Neutrophil (primary cell): ENCODE measurements around the gene PIM2.

Source experiments
- H3K27ac ChIP-seq: fragments of 200-600 bp; sonication (generic); 2 replicates; pipeline ENCODE4 v1.5.1; 2016; ENCODE audit warnings: mild to moderate bottlenecking, moderate library complexity
- H3K27me3 ChIP-seq: fragments of 200-600 bp; sonication (generic); 2 replicates; pipeline ENCODE4 v1.6.0; 2016; ENCODE audit warnings: mild to moderate bottlenecking
- H3K36me3 ChIP-seq: fragments of 200-600 bp; sonication (generic); 2 replicates; pipeline ENCODE4 v1.5.1; 2017
- H3K4me1 ChIP-seq, 2 experiments: fragments of 200-600 bp in 1 of 2; sonication (generic) in 1 of 2; 1 replicate in 1 of 2; 2 replicates in 1 of 2; pipeline versions ENCODE4 v1.5.1 to v1.6.1; 2013 to 2016; ENCODE audit warnings: low read depth in 1 of 2, low read length in 1 of 2, mild to moderate bottlenecking in 1 of 2, moderate library complexity in 1 of 2; ENCODE audit not compliant: control insufficient read depth in 1 of 2, insufficient read depth in 1 of 2
- H3K4me3 ChIP-seq, 2 experiments: fragments of 200-600 bp in 1 of 2; sonication (generic) in 1 of 2; 1 replicate in 1 of 2; 2 replicates in 1 of 2; pipeline ENCODE4 v1.5.1; 2013 to 2016; ENCODE audit warnings: low read depth in 1 of 2, low read length in 1 of 2, mild to moderate bottlenecking in 1 of 2, moderate library complexity in 1 of 2
- H3K9me3 ChIP-seq: fragments of 200-600 bp; sonication (generic); 2 replicates; pipeline ENCODE4 v1.5.1; 2016
- TF ChIP-seq, protein P1 (sequence below): fragments of 200-600 bp; sonication (generic); IDR thresholded peaks from 2 replicates; pipeline ENCODE4 v1.5.1; 2016; ENCODE audit warnings: antibody characterized with exemption

PIM2 gene

DNA sequence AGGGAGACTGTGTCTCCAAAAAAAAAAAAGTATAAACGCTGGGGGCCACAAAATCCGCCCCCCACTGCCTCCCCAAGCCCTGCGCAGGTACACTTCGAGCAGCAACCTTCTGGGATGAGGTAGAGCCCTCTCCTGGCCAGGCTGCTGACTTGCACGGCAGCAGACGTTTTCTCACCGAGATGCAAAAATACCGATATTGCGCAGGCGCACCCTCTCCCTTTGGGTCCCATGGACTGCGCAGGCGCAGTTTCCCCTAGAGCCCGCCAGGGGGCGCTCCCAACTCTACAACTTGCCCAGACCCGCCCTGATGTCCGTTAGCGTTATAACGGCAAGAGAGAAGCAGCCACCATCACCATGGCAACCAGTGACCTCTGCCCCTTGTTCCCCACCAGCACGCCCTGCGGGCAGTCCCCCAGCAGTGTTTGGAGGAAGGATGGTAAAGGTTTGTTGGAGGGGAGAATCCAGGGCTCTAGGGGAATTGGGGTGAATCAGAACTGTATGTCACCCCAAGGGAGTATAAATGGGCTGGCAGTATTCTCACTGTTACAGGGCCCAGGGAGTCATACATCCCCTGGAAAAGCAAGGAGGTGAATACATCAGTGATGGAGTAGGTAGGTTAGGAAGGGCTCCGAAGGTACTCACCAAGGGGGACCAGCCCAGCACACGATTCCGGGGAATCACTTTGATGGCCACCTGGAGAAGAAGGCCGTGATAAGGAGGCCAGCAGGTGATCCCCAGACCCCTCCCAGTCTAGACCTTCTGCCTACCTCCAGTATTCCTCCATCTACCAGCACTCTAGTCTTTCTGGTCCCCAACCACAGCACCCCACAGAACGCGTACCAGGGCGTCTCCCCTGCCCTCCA lies 1.5 kb downstream of the PIM2 start:
- Histone ChIP-seq H3K9me3 (no peaks in the 10 kb centered on the region), H3K27me3 (no peaks in the 10 kb centered on the region), H3K4me1 (peaks cover 14 to 36% of the 10 kb centered on the region in 2 experiments), H3K4me3 (peak overlapping the region; percentile 78 to 95), H3K27ac (peak overlapping the region; percentile 97), H3K36me3 (peaks cover 58% of the 10 kb centered on the region)
- TF ChIP-seq, protein P1, sequence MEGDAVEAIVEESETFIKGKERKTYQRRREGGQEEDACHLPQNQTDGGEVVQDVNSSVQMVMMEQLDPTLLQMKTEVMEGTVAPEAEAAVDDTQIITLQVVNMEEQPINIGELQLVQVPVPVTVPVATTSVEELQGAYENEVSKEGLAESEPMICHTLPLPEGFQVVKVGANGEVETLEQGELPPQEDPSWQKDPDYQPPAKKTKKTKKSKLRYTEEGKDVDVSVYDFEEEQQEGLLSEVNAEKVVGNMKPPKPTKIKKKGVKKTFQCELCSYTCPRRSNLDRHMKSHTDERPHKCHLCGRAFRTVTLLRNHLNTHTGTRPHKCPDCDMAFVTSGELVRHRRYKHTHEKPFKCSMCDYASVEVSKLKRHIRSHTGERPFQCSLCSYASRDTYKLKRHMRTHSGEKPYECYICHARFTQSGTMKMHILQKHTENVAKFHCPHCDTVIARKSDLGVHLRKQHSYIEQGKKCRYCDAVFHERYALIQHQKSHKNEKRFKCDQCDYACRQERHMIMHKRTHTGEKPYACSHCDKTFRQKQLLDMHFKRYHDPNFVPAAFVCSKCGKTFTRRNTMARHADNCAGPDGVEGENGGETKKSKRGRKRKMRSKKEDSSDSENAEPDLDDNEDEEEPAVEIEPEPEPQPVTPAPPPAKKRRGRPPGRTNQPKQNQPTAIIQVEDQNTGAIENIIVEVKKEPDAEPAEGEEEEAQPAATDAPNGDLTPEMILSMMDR = peak; percentile 98

GRCh38 chrX:48914593-48915493 lies 4.0 kb downstream of the PIM2 start:
- Histone ChIP-seq H3K9me3 (no peaks in the 10 kb centered on the region), H3K4me1 (peaks cover 23 to 40% of the 10 kb centered on the region in 2 experiments), H3K27me3 (no peaks in the 10 kb centered on the region), H3K4me3 (no peak overlapping the region), H3K36me3 (peaks cover 50% of the 10 kb centered on the region), H3K27ac (no peak overlapping the region)
- TF ChIP-seq, protein P1 = no peak

DNA sequence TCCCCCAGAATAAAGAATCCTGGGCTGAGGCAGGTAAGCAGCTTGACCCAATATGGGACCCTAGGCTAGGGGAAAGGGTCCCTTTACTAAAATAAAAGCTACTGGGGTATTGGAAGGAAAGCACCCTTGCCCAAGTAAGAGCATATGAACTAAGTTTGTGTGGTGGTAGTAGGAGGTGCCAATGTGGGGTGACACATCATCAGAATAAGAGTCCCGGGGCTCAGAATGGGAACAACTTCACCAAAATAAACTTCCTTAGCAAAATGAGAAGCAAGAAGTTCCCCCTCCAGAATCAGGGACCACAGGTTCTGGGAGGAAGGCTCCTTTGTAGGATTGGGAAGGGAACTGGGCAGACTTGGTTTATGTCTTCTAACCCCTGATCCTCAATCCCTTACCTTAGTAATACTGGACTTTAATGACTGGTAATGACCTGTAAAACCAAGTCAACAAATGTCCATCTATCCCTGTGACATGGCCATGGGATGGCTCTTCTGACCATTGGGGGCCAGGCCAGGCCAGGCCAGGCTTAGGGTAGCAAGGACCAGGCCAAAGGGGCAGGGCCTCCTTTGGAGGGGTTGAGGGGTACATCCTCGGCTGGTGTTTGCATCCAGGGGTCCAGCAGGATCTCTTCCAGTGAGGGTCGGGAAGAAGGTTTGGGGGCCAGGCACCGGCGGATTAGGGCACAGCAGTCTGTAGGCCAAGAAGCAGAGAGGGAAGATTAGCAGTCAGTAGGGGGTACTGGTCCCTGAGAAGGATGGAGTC lies 5.0 kb downstream of the PIM2 start:
- peak overlapping the region; percentile 27 for H3K27ac ChIP-seq
- peaks cover 50% of the 10 kb centered on the region for H3K36me3 ChIP-seq
- TF ChIP-seq, protein P1 = no peak
- no peaks in the 10 kb centered on the region for H3K9me3 ChIP-seq
- H3K27me3 ChIP-seq = no peaks in the 10 kb centered on the region
- peaks cover 28 to 45% of the 10 kb centered on the region in 2 experiments for H3K4me1 ChIP-seq
- no peak overlapping the region for H3K4me3 ChIP-seq

- TF ChIP-seq, protein P1 = peak; percentile 9
- no peaks in the 10 kb centered on the region for H3K9me3 ChIP-seq
- H3K27me3 ChIP-seq = no peaks in the 10 kb centered on the region
- peak within 1 kb of the TSS; percentile 69 to 76 for H3K4me3 ChIP-seq
- H3K27ac ChIP-seq = peak within 1 kb of the TSS; percentile 88
- H3K36me3 ChIP-seq = peaks cover 41% of the 10 kb centered on the region
- peaks cover 34 to 39% of the 10 kb centered on the region in 2 experiments for H3K4me1 ChIP-seq
Observed at GRCh38 chrX:48911412-48912182, 7.2 kb downstream of the PIM2 start, which contains the start of gene SLC35A2. SLC35A2 (minus strand) TSS chrX:48911646; CDS start chrX:48911636, 10 bp downstream.
